ENCODE data around the gene PACSIN1.

- no peak for TF ChIP-seq CTCF (IDR thresholded peaks at IDR 0.05)
- no peak for TF ChIP-seq POLR2A (IDR thresholded peaks at IDR 0.05)
Observed at GRCh38 chr6:34556493-34556892, 90.6 kb downstream of the PACSIN1 start.
